Activated T-cell treated with anti-CD3 and anti-CD28 coated beads for 24 hours (primary cell): ENCODE results near the gene C1QTNF6.
"Not testable (repeated sequence)": the region's sequence is repeated elsewhere in the genome, so short reads cannot be mapped to it uniquely, and the experiment has no call there.

ENCODE experiments used
- DNase-seq: peaks from one replicate; pipeline ENCODE4 v3.0.0-alpha.2; 2020; ENCODE audit warnings: low read depth

Gene C1QTNF6

DNA sequence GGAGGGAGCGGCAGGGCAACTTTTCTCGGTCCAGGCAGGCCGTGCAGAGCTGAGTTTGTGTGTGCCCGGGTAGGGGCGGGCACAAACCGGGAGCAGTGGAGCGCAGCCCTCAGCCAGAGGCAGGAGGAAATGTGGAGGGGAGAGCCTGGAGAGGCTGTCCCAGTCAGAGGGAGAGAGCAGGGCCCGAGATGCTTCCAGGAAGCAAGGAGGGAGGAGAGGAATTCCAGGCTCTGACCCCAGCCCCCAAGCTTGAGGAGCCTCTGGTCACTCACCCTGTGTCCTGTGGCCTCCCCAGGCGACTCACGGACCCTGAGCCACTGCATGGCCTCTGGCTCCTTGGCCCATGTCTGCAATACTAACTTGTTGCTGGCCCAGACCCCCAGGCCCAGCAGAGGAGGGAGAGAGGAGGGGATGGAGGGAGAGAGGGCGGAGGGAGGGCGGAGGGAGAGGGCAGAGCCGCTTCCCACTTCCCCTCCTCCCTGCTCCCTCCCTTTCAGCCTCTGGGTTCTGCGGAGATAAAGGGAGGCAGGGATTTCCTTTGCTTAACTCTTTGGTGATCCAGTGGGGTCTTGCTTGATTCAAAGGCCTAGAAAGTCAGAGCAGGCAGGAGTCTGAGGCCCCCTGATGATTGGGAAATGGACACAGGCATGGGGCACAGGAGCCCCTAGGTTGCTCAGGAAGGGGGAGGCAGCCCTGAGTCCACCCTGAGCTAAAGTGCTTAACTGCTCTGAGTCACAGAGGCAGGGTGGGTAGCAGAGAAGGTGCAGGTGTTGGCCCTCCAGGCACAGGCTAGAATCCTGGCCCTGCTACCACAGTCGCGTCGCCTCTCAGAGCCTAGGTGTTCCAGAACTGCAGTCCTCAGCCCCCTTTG, at the start of gene C1QTNF6:
Gene C1QTNF6 (minus strand): TSS at position 357 of the 871 bp plus-strand sequence. CDS start 34 bp downstream, at position 323.
- DNase-seq, result no peak

DNA sequence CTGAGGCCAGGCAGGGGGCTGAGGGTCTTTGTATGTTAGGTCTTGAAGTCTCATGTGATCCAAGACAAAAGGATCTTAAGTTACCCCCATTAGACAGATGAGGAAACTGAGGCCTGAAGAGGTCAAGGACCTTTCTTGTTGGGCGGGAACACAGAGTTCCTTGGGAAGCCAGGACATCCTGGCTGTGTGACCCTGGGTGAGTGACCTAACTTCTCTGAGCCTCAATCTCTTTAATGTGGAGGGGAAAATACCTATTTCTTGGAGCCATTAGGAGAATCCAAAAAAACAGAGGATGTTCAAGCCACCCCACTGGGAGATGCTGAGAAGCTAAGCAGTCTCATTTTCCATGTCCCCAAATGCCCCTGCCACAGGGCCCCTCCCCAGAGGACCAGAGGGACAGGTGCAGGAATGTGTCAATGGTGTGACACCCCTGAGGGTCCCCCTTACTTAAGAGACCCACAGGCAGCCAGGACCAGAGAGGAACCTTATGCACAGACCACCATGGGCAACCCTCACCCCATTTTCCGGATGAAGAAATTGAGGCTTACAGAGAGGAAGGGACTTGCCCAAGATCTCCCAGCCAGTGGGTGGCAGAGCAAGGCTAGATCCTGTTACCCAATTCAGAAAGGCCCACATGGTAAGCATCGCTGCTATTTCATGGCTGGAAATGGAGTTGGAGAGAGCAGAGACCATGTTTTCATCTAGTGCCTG, 48.0 kb upstream of the C1QTNF6 start:
- no peak for DNase-seq

DNA sequence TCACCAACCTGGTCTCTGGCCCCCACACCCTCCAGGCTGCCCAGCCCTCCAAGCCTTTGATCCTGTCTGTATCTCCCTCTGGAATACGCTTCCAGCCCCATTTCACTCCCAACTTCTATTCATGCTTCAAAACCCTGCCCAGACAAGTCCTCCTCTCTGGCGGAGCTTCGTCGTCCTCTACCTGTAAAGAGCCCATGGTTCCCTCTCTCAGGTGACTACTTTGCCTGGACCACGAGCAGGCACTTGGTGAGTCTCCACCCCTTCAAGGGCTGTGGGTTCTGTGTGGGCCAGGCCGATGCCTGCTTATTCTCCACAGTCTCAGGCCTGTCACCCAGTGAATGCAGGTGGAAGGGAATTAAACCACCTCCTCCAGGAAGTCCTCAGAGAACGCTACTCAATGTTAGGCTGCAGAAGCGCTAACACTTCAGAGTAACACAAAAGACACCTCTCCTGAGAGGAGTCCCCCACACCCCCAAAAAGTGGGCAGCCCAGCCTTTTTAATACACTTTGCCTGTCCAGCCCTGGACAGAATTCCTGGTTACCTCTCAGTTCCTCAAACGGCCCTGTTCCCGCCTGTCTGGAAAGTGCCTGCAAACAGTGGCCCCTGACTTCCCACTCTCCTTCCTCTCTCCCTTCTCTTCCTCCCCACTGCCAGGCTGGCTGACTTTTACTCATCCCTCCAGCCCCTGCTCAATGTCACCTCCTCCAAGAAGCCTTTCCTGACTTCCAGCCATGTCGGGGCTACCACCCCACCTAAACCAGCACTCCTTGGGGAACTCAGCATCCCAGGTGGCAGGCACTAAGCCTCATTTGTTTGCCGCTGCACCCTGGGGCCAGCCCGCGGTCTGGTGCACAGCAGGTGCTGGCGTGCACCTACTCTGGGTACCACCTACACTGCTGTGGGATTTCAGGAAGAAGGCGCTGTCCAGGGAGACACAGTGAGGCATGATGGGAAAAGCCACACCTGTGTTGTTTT, 47.0 kb upstream of the C1QTNF6 start:
- DNase-seq, result no peak

DNA sequence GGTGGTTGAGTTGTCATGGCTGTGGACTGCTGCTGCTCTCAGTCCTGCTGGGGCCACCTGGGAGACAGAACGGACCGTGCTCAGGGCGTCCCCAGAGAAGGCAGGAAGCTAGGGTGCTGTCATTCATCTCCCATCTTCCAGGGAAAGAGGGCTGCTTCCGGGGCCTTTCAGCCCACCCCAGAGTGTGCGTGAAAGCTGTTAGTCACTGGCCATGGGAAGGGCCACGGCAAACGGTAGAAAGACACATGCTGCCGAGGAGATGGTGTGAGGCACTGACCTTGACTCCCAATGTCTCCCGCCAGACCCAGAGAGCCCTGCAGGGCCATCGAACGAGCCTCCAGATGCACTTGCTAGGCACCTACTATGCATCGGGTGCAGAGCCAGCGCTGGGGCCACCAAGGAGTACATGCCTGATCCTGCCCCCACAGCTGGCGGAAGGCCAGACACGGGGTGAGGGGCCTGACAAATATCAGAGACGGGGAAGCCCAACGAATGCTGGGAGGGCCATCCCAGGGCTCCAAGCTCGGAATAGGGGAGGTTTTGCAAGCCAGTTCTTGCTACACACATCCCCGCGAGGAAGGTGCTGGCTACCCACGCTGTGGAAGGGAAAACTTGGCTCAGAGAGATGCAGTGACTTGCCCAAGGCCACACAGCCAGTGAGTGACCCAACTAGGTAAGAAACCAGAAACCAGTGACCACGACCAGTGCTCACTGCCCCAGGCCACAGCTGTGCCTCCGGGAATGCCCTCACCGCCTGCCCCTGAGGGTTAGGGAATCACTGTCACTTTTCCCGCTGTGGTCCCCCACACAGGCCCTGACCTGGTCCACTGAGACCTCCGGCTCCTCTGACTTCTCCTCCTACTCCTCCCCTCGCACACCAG, 45.9 kb upstream of the C1QTNF6 start:
- no peak for DNase-seq

DNA sequence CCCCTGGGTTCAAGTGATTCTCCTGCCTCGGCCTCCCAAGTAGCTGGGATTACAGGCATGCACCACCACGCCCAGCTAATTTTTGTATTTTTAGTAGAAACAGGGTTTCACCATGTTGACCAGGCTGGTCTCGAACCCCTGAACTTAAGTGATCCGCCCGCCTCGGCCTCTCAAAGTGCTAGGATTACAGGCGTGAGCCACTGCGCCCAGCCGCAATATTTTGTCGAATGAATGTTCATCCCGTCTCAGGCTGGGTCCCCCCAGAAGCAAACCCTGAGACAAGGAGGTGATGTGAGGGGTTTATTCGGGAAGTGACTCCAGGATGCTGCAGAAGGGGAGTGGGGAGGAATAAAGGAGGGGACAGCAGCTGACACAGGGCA, 45.3 kb upstream of the C1QTNF6 start:
- DNase-seq, result not testable (repeated sequence)

DNA sequence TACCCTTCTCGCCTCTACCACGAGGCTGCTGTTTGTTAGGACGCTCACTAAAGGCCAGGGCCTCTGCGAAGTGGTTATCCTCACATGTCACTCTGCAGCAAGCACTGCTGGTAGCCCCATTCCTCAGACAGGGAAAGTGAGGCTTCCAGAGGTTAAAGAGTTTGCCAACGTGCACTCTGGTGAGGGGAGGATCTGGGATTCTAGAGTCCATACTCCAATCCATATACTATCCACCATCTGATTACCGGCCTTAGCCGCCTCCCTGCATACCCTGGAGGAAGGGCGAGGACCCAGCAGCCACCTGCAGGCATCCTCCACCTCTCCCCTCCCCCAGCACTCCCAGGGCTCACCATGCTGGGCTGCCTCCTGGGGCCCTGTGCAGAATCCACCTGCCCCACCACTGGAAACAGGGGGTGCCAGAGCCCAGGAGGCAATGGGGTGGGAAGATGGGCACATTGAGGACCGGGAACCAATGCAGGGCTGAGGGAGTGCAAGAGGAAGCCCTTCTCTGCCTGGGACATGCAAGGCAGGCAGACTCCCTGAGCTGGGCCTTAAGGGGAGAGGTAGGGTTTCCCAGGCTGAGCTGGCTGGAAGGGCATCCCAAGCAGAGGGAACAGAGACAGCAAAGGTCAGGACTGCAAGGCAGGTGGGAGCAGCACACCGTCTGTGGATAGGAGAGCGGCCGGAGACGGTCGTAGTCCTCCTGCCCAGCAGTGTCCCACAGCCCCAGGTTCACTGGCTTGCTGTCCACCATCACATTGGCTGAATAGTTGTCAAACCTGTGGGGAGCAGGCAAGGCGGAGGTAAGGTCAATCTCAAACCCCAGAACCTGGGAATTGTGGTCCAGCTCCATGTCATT, 44.3 kb upstream of the C1QTNF6 start:
- no peak for DNase-seq

DNA sequence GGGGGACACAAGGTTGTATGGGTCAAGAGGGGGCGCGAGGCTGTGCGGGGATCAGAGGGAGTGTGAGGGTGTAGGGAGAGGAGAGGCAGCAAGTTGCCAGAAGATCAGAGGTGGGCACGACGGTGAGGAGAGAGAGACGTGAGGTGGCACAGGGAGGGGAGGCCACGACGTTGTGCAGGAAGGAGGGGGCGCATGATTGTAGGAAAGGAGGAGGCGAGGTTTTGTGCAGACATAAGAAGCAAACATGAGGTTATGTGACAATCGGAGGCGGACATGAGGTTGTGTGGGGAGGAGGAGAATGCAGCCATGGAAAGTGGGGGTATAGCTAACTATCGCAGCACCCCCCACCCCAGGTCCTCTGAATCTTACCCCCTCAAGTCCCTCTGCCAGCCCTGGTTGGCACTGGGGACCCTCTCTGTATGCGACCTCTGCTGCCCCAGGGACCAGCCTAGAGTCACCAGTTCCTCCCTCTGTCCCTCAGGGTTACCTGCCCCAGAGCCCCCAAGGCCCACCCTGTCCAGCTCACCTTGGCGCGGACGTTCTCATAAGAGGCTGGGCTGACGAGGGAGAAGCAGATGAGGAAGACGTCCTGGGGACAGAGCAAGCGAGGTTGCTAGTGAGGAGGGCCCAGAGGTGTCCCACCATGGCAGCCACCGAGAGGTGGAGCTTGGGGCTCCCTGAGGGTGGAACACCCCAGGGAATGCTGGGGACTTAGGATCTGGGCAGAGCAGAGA, 43.5 kb upstream of the C1QTNF6 start:
- DNase-seq, result no peak

DNA sequence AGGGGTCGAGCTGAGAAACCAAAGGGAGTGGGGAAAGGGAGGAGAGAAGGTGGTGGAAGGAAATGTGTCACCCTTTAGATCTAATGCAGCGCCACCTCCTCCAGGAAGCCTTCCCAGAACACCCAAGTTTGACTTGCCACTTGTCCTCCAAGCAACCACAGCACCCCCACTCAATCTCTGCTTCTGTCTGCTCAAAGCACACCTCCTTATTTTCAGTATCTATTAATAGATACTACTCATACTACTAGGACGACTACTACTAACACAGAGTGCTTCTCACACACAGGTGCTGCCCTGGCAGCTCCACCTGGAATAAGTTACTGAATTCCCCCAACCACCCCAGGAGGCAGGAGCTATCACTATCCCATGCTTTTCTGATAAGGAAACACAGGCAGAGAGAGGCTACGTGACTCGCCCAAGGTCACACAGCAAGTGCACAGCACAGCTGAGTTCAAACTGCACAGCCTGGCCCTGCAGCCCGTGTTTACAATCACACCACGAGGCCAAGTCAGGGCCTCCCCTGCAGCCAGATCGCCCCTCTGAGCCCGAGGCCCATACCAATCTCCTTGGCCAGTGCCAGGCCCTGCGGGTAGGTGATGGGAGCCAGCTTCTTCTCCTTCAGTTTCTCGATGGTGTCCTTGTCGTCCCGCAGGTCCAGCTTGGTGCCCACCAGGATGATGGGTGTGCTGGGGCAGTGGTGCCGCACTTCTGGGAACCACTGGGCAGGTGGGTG, 42.8 kb upstream of the C1QTNF6 start:
- DNase-seq, result peak; percentile 77

DNA sequence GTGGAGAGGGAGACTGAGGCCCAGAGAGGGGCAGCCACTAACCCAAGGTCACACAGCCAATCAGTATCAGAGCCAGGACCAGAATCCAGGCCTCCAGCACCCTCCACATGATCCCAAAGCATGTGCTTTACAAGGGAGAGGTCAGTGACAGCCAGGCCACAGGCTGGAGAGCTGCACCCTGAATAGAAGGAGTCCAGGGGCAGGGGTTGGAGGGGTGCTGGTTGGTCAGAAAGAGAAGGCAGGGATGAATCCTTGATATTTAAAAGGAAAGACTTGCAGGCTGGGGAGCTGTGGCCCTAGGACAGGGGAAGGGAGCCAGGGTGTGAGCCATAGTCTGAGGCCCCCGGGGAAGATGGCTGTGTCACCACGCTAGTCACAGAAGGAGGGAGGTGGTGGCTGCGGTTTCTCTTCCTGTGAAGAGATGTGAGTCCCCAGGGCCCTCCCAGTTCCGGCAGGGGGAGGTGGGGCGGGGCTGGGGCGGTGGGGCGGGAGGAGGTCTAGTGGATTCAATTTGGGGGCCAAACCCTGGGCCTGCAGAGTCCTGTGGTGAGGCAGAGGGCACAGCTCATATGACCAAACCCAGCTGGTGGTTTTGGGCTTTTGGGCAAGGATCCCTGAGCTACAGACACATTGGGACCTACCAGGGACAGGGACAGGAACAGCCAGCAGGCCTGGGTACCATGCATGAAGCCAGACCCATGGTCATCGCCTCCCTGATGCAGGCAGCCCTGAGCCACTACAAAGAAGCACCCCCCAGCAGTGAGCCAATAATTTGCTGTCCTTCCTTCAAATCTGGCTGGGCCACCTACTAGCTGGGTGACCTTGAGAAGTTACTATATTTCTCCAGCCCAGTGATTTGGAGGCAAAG, 42.0 kb upstream of the C1QTNF6 start:
- DNase-seq, result peak; percentile 90

DNA sequence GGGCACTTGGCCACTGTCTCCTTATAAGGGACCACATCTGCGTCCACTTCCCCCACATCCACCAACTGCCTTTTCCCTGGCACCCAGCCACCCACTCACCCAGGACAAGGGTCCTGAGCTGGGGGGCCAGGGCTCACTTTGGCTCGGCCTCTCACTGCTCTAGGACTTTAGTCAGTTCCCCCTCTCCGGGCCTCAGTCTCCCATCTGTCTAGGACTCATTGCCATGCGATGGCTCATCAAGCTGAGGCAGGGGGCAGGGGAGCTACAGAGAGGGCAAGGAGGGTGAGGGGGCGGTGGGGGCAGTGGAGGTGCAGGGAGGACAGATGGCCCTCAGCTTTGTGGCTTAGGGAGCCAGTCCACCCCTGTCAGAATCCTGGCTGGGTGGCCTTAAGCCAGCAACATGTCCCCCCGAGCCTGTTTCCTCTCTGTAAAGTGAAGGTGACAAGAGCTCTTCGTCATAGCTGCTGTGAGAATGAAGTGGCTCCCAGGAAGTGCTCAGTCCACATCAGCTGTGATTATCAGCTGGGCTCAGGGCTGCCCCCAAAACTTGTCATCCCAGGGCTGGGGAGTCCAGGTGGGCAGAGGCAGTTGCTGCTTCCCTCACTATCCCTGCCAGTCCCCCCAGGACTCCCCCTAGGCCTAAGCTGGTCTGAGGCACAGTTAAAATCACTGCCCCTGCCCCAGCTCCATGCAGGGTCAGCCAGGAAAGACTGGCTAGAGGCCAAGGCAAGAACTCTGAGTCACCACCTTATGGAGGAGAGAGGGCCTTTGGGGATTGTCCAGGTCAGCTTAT, 41.2 kb upstream of the C1QTNF6 start:
- DNase-seq, result no peak

DNA sequence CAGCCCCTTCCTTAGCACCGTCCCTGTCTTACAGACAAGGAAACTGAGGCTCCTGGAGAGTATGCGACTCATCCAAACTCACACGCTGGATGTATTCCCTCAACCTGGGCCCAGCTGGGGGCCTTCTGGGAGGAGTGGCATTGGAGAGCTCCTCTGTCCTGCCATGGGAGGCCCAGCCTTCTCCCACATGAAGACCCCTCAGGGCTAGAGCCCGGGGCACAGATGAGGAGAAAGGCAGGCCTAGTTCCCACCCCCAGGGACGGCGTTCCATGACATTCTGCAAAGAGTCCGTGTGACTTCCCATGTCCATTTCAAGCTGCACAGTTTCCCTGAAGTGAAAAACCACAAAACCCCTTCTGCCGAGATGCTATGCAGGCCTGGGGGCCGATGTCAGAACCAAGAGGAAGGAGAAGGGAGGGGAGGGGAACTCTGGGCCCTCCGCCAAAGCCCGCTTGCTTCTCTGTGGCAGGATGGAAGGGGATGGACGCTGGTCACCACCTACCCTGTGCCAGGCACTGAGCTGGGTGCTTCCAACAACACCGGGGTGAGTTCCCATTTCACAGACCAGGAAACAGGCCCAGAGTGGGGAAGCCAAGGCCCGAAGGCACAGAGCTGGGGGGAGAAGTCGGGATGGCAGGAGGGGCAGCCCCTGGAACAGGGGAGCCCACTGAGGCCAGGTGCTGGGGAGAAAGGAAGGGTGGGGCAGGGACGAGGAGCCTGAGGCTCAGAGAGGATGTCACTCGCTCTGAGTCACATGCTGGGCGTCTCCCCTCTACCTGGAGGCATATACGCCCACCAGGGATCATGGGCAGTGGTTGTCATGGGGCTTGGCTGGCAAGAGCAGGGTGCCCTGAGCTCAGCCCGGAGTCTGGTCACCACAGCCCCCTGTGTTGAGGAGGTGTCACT, 40.3 kb upstream of the C1QTNF6 start:
- no peak for DNase-seq

DNA sequence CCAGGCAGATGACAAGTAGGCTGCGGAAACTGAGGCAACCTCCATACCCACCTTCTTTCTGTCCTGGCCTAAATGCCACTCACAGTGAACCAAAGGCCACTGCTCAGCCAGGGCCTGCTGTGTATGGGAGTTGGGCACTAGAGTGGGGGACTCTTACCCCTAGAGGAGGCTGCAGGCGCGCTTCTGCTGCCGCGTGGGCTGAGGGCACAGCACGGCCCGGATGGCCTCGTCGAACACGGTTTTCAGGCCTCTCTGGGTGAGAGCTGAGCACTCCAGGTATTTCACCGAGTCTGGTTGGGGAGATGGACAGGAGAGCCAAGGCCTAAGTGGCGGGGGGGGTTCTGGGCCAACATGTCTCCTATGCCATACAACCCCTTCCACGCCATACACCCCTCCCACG, 38.5 kb upstream of the C1QTNF6 start:
- DNase-seq, result no peak

DNA sequence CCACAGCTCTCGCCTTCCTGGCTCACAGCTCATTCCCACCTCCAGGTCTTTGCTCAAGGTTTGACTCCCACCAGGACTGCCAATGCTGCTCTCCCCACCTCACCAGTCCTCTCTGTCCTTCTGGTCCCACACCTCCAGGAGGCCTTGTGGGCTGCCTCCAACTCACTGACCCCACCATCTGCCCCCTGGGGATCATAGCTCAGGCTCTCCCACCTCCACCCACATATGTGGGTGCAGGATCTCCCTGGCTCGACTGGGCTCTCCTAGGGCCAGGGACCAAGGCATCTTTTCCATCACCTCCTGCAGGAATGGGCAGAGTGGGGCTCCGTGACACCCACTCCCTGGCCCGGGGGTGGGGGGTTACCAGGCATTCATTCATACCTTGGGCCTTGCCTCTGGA, 38.0 kb upstream of the C1QTNF6 start:
- DNase-seq, result no peak

DNA sequence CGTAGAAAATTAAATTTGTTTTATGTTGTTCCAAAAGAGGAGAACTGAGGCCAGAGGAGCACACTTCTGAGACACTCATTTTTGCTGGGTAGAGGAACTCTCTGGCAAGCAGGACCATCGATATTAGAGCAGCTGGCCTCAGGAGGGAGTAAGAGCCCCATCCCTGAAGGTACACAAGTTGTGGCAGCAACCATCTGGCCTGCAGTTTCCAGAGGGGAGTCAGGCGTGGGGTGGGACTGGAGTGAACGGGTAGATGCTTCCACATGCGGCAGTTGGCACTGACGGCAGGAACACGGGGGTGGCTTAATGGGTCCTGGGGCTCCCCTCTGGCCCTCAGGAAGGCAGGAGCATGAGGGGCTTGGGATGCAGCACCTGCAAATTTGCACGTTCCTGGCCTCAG, 37.4 kb upstream of the C1QTNF6 start:
- DNase-seq, result no peak

DNA sequence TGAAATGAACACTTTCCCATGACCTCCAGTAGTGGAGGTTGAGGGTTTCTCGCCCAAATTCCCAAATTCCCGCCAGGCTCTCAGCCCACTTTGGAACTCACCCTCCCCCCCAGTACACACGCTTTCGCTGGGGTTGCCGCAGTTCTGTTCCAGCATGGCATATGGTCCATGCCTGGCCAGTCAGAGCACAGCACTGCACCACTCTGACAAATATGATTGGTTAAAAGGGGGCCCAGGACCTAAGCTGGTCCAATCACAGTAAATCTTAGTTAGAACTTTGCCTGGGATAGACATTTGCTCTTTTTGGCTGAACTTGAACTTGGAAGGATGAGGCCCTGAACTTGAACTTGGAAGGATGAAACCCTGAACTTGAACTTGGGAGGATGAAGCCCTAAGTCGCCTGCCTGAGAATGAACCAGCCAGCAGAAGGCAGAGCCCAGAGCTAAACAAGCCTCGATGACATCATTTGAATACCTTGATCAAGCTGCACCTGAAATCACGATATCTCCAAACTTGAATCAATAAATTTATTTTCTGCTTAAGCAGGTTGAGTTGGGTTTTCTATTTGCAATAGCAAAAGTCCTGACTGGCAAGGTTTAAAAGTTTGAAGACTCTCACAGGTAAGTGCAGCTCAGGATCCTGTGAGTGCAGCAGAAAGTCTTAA, 36.8 kb upstream of the C1QTNF6 start:
- no peak for DNase-seq
